Neural cell (in vitro differentiated cells): Measurements from ENCODE around the gene IAH1.

ENCODE experiments used
- CTCF ChIP-seq: fragments of 450-650 bp; IDR thresholded peaks from 2 replicates; pipeline ENCODE4 v1.5.1; 2014; ENCODE audit warnings: antibody characterized with exemption, mild to moderate bottlenecking, moderate library complexity; ENCODE audit not compliant: poor library complexity, severe bottlenecking
- POLR2AphosphoS5 ChIP-seq: IDR thresholded peaks from 2 replicates; pipeline ENCODE4 v1.6.1; 2012
- RAD21 ChIP-seq: fragments of 450-650 bp; conservative IDR thresholded peaks from 2 replicates; pipeline ENCODE4 v1.6.1; 2014; ENCODE audit warnings: antibody characterized with exemption, mild to moderate bottlenecking, moderate library complexity

GRCh38 chr2:9451231-9451630 is 23.1 kb upstream of the IAH1 start:
- TF ChIP-seq CTCF (no peak), POLR2AphosphoS5 (no peak), RAD21 (no peak)
